DMS 273 (cell line): Measurements from ENCODE around the gene IGSF21.
A peak's percentile ranks its signal among the peaks of the same experiment; 100 is the strongest.

Experiments used
- DNase-seq: peaks from one replicate; lab custom pipeline; 2025; ENCODE audit not compliant: unreplicated experiment; lab: John Stamatoyannopoulos, UW

IGSF21 gene

GRCh38 chr1:18292531-18292930, 184.9 kb downstream of the IGSF21 start:
- no peak for DNase-seq

GRCh38 chr1:18293291-18293690, 185.7 kb downstream of the IGSF21 start:
- no peak for DNase-seq

GRCh38 chr1:18294437-18295176, 187.0 kb downstream of the IGSF21 start:
- DNase-seq = no peak

- no peak for DNase-seq
Measured at GRCh38 chr1:18297896-18298648, 190.5 kb downstream of the IGSF21 start.

- peak; percentile 69 for DNase-seq
Measured at GRCh38 chr1:18299441-18300338, 192.1 kb downstream of the IGSF21 start.

- DNase-seq = no peak
Measured at GRCh38 chr1:18300376-18300775, 192.8 kb downstream of the IGSF21 start.

GRCh38 chr1:18302788-18303413, 195.3 kb downstream of the IGSF21 start:
- peak; percentile 56 for DNase-seq

GRCh38 chr1:18304151-18304869, 196.7 kb downstream of the IGSF21 start:
- no peak for DNase-seq

- no peak for DNase-seq
Measured at GRCh38 chr1:18305182-18305795, 197.7 kb downstream of the IGSF21 start.

GRCh38 chr1:18307329-18307898, 199.8 kb downstream of the IGSF21 start:
- DNase-seq = no peak

- DNase-seq = no peak
Measured at GRCh38 chr1:18309552-18310155, 202.1 kb downstream of the IGSF21 start.

GRCh38 chr1:18312961-18313360, 205.4 kb downstream of the IGSF21 start:
- DNase-seq = no peak

GRCh38 chr1:18313523-18313922, 205.9 kb downstream of the IGSF21 start:
- no peak for DNase-seq

- DNase-seq = no peak
Measured at GRCh38 chr1:18314399-18314798, 206.8 kb downstream of the IGSF21 start.

GRCh38 chr1:18315449-18315848, 207.9 kb downstream of the IGSF21 start:
- DNase-seq = no peak

- DNase-seq = no peak
Measured at GRCh38 chr1:18316764-18317163, 209.2 kb downstream of the IGSF21 start.

GRCh38 chr1:18319099-18319498, 211.5 kb downstream of the IGSF21 start:
- peak; percentile 45 for DNase-seq

GRCh38 chr1:18320051-18320450, 212.5 kb downstream of the IGSF21 start:
- DNase-seq = peak; percentile 48

- DNase-seq = peak; percentile 64
Measured at GRCh38 chr1:18322368-18323032, 214.9 kb downstream of the IGSF21 start.
